Hair follicle dermal papilla cell (primary cell): ENCODE results near the gene ECD. TPM values are rescaled to one million over a fixed set of nuclear protein-coding genes. Genes with fewer than 3 reads are reported as not detected.
A peak's percentile ranks its signal among the peaks of the same experiment; 100 is the strongest.

Experiments
- small RNA-seq: library from RNA; depleted of rRNA; stranded (forward); fragments of <200 nt; gene quantifications from one replicate; pipeline ENCODE3, GENCODE V24; 2012
- total RNA-seq: library from RNA; depleted of rRNA; stranded (reverse); fragments of >200 nt; gene quantifications from 2 replicates; pipeline ENCODE4 v1.2.3, GENCODE V29; 2012

The ECD gene
- total RNA-seq: 30.6 and 32.1 TPM in 2 replicates

GRCh38 chr10:73167783-73168464 is at the start of gene ECD, which contains the start of gene FAM149B1:
ECD (minus strand) TSS chr10:73168008; CDS start chr10:73163937, 4,071 bp downstream.
FAM149B1 (plus strand) TSS chr10:73168119; CDS start chr10:73168340, 221 bp downstream.

GRCh38 chr10:73110345-73110849 is 57.4 kb downstream of the ECD start, which contains the start of gene NUDT13:
NUDT13 (plus strand) TSS chr10:73110455; CDS start chr10:73114366, 3,911 bp downstream.

GRCh38 chr10:73096449-73097304 is 71.1 kb downstream of the ECD start, which contains the start of gene P4HA1:
P4HA1 (minus strand) TSS chr10:73096866; CDS start chr10:73074883, 21,983 bp downstream.

Small RNA genes within 50 kb of the gene (small RNA-seq; reads per million reads assigned to genes)
- gene RF00019 (not detected), gene SNORA11F (1,272 reads per million, percentile 99 among the genes with 10 or more reads in this experiment)

Other genes with a start within 250 kb of the ECD start
- gene PLA2G12B, start 213.2 kb downstream of the ECD start, total RNA-seq: not detected in 2 replicates
- gene P4HA1, start 71.1 kb downstream of the ECD start, total RNA-seq: 181 and 217 TPM in 2 replicates
- gene NUDT13, start 57.6 kb downstream of the ECD start, total RNA-seq: 0.97 and 1.6 TPM in 2 replicates
- 29.9 and 38.3 TPM in 2 replicates for gene FAM149B1, start 111 bp upstream of the ECD start, total RNA-seq
- 8.5 and 11.5 TPM in 2 replicates for gene DNAJC9, start 79.2 kb upstream of the ECD start, total RNA-seq
- gene MRPS16, start 84.6 kb upstream of the ECD start, total RNA-seq: 72.9 and 74.6 TPM in 2 replicates
- gene CFAP70, start 190.9 kb upstream of the ECD start, total RNA-seq: 1.2 and 1.3 TPM in 2 replicates
- 109 and 125 TPM in 2 replicates for gene ANXA7, start 246.1 kb upstream of the ECD start, total RNA-seq